Measurements from ENCODE around the gene CCDC32. TPM values are rescaled to one million over a fixed set of nuclear protein-coding genes. Genes with fewer than 3 reads are reported as not detected.

The CCDC32 gene
- polyA plus RNA-seq, 2 of the 4 experiments (the other 2 are of a cell fraction): 9.7 to 27.0 TPM

DNA sequence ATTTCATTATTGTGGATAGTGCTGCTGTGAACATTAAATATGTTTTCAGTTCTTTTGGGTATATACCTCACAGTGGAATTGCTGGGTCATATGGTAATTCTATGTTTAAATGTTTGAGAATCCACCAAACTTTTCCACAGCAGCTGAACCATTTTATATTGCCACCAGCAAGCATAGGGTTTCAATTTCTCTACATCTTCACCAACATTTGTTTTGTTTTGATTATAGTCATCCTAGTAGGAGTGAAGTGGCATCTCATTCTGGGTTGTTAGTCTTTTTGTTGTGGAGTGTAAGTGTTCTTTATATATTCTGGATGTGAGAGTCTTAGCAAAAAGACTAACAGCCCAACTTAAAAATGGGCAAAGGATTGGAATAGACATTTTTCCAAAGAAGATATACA lies 10.3 kb upstream of the CCDC32 start (continued):
- TF ChIP-seq TP53 (CRISPR knock-in tag; IDR thresholded peaks at IDR 0.05) (no peak), MAFK (IDR thresholded peaks at IDR 0.05; ENCODE audit: partially characterized antibody) (no peak)

DNA sequence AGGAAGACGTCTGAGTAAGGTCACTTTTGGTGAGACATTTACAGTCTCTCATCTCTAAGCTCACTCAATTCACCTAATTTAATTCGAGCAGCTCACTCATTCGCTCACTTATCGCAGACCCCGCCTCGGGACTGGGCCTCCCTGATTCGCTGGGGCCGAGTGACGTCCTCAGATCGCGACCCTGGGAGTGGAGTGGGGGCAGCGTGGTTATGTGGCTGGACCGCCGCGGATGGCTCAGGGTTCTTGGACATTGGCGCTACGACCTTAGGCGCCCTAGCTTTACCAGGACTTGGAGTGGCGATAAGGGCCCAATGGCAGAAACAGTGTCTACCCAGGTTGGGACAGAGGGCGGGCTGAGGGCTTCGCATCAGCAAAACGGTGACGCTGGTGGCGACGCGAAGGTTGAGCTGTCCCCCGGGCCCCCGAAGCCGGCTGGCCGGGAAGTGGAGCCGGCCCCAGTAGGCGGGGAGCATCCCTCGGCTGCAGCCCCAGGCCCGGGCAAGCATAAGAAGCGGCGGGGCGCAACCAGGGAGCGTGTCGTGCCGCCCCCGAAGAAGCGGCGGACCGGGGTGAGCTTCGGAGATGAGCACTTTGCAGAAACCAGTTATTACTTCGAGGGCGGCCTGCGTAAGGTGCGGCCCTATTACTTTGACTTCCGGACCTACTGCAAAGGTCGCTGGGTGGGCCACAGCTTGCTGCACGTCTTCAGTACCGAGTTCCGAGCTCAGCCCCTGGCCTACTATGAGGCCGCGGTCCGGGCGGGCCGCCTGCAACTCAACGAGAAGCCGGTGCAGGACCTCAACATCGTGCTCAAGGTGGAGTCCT lies 4.5 kb upstream of the CCDC32 start, which contains the start of gene RPUSD2:
Gene RPUSD2, plus strand, starts transcription at position 171 of the 825 bp plus-strand sequence. Its CDS starts 39 bp downstream, at position 210.
- WGBS (ENCODE audit: missing lambda C conversion rate): 2% methylated on average over 24 of the region's 62 CpGs
- DNase-seq (ENCODE audit: low read depth in 1 of 2, low spot score in 1 of 2) (peak; percentile 86 to 87), ATAC-seq (peak; percentile 71 to 76), FAIRE-seq (no peak)
- H3K27ac ChIP-seq: peak within 1 kb of the TSS; percentile 75 to 91
- peak within 1 kb of the TSS; percentile 65 for H3K4me3 ChIP-seq
- POLR2A ChIA-PET: interaction anchor here (0.6 to 1.5 kb wide), 6 partner anchors 11 to 23 kb away, joined by 3 to 11 read pairs (median 4); no protein-coding TSS in a partner anchor
- H3K9me3 ChIP-seq: no peaks in the 10 kb centered on the region
- peaks cover 11% of the 10 kb centered on the region for H3K4me1 ChIP-seq
- TF ChIP-seq HOXB5 (CRISPR knock-in tag; IDR thresholded peaks at IDR 0.05): 0 out of 2 replicates have a peak, but pooled peaks have one; percentile 39
- TF ChIP-seq HEYL (CRISPR knock-in tag; IDR thresholded peaks at IDR 0.05): no peak
- TF ChIP-seq, protein P1, sequence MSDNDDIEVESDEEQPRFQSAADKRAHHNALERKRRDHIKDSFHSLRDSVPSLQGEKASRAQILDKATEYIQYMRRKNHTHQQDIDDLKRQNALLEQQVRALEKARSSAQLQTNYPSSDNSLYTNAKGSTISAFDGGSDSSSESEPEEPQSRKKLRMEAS (IDR thresholded peaks at IDR 0.05): peak; percentile 83
- TF ChIP-seq ZSCAN20 (CRISPR knock-in tag; IDR thresholded peaks at IDR 0.05): no peak
- TF ChIP-seq CBX2 (IDR thresholded peaks at IDR 0.05; ENCODE audit: borderline replicate concordance, low read depth): no peak
- TF ChIP-seq POLR2A (IDR thresholded peaks at IDR 0.05; ENCODE audit: low read length): peak; percentile 82
- TF ChIP-seq MYC (IDR thresholded peaks at IDR 0.05; ENCODE audit: borderline replicate concordance, low read length): no peak
- no peak for TF ChIP-seq RARB (CRISPR knock-in tag; IDR thresholded peaks at IDR 0.05)
- TF ChIP-seq RNF2 (IDR thresholded peaks at IDR 0.05; ENCODE audit: borderline replicate concordance, low read depth): no peak
- TF ChIP-seq PHF8 (IDR thresholded peaks at IDR 0.05; ENCODE audit: borderline replicate concordance, low read depth): peak; percentile 63
- TF ChIP-seq RAD21 (conservative IDR thresholded peaks at IDR 0.05 in 1 of 2, IDR thresholded peaks at IDR 0.05 in 1 of 2): no peak
- TF ChIP-seq MAFK (IDR thresholded peaks at IDR 0.05; ENCODE audit: partially characterized antibody): no peak
- no peak for TF ChIP-seq CBX8 (IDR thresholded peaks at IDR 0.05)
- TF ChIP-seq BHLHE40 (IDR thresholded peaks at IDR 0.05; ENCODE audit: low read depth, low read length): no peak
- TF ChIP-seq KDM5A (IDR thresholded peaks at IDR 0.05): peak; percentile 79
- TF ChIP-seq JUN (IDR thresholded peaks at IDR 0.05): peak in 1 of 2 experiments; percentile 42; a peak in 1 of 5 replicates
- TF ChIP-seq JUNB (IDR thresholded peaks at IDR 0.05): no peak
- no peak for TF ChIP-seq EP300 (IDR thresholded peaks at IDR 0.05)
- TF ChIP-seq HOXA7 (CRISPR knock-in tag; IDR thresholded peaks at IDR 0.05): no peak
- TF ChIP-seq MAZ (IDR thresholded peaks at IDR 0.05; ENCODE audit: borderline replicate concordance, low read depth, low read length): peak; percentile 57; the same call in 1 of the 2 replicates
- no peak for TF ChIP-seq KDM1A (IDR thresholded peaks at IDR 0.05; ENCODE audit: low read depth)
- no peak for TF ChIP-seq GATA3 (IDR thresholded peaks at IDR 0.05; ENCODE audit: borderline replicate concordance)
- CTCF ChIA-PET: interaction anchor here (1.2 to 2.2 kb wide), 4 partner anchors 21 to 62 kb away, joined by 3 to 8 read pairs (median 4); no protein-coding TSS in a partner anchor
- peak within 1 kb of the TSS; percentile 77 for H3K4me2 ChIP-seq

DNA sequence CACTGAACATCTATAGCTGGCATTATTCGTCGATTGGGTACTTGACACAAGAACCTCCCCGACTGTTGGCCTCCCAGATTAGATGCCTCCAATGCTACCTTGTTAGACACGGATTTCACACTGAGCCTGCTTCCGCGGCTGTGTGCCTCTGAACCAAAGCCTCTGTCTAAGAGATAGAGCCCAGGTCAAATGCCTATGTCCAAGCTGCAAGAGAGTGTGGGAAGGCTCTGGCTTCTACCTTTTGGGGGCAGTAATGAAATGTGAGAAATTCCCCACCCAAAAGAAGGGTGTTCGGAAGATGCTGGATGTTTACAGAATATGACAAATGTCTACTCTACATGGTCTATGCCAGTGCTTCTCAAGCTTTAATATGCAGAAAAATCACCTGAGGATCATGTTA lies 2.3 kb upstream of the CCDC32 start:
- 3% methylated on average over 5 of the region's 7 CpGs for WGBS (ENCODE audit: missing lambda C conversion rate)
- ChIA-PET CTCF (interaction anchor here (0.7 to 1.6 kb wide), 8 partner anchors 10 to 127 kb away, joined by 3 to 4 read pairs (median 3); no protein-coding TSS in a partner anchor), POLR2A (no interaction called here)
- Histone ChIP-seq H3K4me3 (no peak overlapping the region), H3K27ac (no peak overlapping the region), H3K4me1 (peaks cover 11% of the 10 kb centered on the region), H3K9me3 (no peaks in the 10 kb centered on the region), H3K4me2 (peak overlapping the region; percentile 52)
- ATAC-seq: peak in 1 of 2 experiments; percentile 24; a peak in 3 of 6 replicates
- no peak for FAIRE-seq
- peak in 1 of 2 experiments; percentile 42 for DNase-seq (ENCODE audit: low read depth in 1 of 2, low spot score in 1 of 2)
- no peak for TF ChIP-seq JUNB (IDR thresholded peaks at IDR 0.05)
- no peak for TF ChIP-seq TP53 (CRISPR knock-in tag; IDR thresholded peaks at IDR 0.05)
- TF ChIP-seq SMC3 (IDR thresholded peaks at IDR 0.05): 0 out of 3 replicates have a peak, but pooled peaks have one; percentile 14
- TF ChIP-seq, protein P2, sequence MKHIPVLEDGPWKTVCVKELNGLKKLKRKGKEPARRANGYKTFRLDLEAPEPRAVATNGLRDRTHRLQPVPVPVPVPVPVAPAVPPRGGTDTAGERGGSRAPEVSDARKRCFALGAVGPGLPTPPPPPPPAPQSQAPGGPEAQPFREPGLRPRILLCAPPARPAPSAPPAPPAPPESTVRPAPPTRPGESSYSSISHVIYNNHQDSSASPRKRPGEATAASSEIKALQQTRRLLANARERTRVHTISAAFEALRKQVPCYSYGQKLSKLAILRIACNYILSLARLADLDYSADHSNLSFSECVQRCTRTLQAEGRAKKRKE (CRISPR knock-in tag; IDR thresholded peaks at IDR 0.05; ENCODE audit: low read depth): no peak
- no peak for TF ChIP-seq HOXB5 (CRISPR knock-in tag; IDR thresholded peaks at IDR 0.05)
- TF ChIP-seq, protein P3, sequence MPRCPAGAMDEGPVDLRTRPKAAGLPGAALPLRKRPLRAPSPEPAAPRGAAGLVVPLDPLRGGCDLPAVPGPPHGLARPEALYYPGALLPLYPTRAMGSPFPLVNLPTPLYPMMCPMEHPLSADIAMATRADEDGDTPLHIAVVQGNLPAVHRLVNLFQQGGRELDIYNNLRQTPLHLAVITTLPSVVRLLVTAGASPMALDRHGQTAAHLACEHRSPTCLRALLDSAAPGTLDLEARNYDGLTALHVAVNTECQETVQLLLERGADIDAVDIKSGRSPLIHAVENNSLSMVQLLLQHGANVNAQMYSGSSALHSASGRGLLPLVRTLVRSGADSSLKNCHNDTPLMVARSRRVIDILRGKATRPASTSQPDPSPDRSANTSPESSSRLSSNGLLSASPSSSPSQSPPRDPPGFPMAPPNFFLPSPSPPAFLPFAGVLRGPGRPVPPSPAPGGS (IDR thresholded peaks at IDR 0.05): no peak
- peak; percentile 33 to 45; a peak in 3 of 5 replicates for TF ChIP-seq RAD21 (conservative IDR thresholded peaks at IDR 0.05 in 1 of 2, IDR thresholded peaks at IDR 0.05 in 1 of 2)
- TF ChIP-seq, protein P4, sequence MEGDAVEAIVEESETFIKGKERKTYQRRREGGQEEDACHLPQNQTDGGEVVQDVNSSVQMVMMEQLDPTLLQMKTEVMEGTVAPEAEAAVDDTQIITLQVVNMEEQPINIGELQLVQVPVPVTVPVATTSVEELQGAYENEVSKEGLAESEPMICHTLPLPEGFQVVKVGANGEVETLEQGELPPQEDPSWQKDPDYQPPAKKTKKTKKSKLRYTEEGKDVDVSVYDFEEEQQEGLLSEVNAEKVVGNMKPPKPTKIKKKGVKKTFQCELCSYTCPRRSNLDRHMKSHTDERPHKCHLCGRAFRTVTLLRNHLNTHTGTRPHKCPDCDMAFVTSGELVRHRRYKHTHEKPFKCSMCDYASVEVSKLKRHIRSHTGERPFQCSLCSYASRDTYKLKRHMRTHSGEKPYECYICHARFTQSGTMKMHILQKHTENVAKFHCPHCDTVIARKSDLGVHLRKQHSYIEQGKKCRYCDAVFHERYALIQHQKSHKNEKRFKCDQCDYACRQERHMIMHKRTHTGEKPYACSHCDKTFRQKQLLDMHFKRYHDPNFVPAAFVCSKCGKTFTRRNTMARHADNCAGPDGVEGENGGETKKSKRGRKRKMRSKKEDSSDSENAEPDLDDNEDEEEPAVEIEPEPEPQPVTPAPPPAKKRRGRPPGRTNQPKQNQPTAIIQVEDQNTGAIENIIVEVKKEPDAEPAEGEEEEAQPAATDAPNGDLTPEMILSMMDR (IDR thresholded peaks at IDR 0.05): peak; percentile 41
- TF ChIP-seq, protein P5, sequence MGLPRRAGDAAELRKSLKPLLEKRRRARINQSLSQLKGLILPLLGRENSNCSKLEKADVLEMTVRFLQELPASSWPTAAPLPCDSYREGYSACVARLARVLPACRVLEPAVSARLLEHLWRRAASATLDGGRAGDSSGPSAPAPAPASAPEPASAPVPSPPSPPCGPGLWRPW (IDR thresholded peaks at IDR 0.05): no peak
- TF ChIP-seq EP300 (IDR thresholded peaks at IDR 0.05): no peak
- no peak for TF ChIP-seq HDAC2 (IDR thresholded peaks at IDR 0.05)
- no peak for TF ChIP-seq CHD2 (IDR thresholded peaks at IDR 0.05; ENCODE audit: low read length, partially characterized antibody)
- no peak for TF ChIP-seq EHMT2 (IDR thresholded peaks at IDR 0.05; ENCODE audit: low read depth)

Data from A549 (cell line).